Hypothalamus (tissue), 51 donors: Measurements from ENCODE around the gene TROAP.
"Not testable (repeated sequence)": the region's sequence is repeated elsewhere in the genome, so short reads cannot be mapped to it uniquely, and the experiment has no call there.

Experiments used
- DNase-seq, 51 donors: peaks; one replicate each; lab custom pipeline; 2025; lab: John Stamatoyannopoulos, UW

The TROAP gene

DNA sequence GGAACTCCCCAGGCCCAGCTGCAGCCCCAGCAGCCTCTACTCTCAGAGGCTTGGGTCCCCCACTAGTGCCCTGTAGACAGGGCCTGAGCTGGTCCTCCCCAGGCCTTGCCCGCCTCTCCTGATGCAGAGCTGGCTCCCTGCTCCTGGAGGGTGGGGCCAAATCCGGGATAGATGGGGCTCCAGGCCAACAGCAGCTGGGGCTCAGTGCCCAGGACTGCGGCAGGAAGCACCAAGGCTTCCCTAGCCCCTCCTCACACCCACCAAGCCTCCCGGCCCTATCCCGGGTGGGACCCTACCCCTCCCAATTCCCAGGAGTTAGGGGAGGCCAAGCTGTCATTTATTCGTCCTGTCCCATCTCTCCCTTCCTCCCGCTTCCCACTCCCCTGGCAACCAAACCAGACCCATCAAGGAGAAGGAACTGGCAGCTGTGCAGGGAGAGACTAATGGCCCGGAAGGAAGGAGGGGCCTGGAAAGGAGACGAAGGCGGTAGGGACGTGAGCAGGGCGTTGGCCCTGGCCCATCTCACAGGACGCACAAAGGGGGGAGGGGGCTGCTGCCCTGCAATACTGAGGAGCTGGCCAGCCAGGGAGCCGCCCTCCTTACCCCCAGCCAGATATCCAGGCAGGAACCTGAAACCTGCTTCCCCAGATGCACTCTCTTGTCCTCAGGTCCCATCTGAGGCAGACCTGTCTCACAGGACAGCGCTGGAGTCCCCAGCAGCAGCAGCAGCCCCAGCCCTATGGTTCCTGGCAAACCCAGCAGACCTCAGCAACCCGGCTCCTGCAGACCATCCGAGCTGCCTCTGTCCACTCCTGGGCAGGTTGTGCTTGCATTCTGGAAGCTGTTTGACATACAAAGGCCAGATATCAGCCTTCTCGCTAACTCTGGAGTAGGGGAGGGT is 29.7 kb upstream of the TROAP start:
- peak in 13 of 51 donors; percentile 5 to 37 (median 12) for DNase-seq

DNA sequence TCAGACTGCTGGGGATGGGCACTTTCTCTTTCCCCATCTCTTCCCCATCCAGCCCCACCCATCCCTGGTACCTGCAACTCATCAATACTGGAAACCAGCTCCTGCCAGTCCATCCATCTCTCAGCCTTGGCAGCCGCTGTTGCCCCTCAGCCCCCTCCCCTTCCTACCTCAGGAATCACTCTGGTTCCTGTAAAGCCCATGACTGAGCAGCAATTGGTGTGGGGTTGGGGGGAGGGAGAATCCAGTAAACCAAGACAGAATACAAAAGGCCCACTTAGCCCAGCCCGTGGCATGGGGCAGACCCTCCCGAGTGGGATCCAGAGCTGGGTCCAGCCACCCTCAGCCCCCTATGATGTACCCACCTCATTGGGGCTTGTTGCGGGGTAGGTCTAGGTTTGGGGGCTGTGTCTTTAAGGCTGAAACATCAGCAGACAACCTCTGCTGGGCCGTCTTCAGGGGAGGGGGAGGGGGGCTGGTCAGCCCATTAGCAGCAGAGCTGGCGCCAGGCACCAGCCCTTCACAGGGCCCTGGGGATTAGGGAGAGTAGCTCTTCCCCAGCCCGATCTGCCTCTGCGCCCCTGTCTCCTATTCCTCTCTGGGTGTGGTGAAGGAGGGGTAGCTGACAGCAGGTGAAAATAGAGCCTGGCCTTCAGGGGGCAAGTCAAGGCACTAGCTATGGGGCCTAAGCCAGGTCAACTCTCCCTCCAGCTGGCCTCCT is 28.8 kb upstream of the TROAP start:
- DNase-seq, result no peak

DNA sequence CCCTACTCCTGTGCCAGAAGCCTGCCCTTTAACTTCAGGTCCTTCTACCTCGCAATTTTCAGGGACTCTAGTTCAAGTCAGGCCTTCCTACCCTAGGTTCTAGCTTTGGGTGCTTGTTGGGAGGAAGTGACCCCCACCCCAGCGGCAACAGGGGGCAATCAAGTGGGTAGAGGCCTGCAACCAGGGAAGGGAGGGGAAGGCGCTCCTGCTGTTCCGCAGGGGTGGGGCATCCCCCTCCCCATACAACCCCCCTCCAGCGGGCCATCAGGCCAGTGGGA is 28.3 kb upstream of the TROAP start:
- no peak for DNase-seq

DNA sequence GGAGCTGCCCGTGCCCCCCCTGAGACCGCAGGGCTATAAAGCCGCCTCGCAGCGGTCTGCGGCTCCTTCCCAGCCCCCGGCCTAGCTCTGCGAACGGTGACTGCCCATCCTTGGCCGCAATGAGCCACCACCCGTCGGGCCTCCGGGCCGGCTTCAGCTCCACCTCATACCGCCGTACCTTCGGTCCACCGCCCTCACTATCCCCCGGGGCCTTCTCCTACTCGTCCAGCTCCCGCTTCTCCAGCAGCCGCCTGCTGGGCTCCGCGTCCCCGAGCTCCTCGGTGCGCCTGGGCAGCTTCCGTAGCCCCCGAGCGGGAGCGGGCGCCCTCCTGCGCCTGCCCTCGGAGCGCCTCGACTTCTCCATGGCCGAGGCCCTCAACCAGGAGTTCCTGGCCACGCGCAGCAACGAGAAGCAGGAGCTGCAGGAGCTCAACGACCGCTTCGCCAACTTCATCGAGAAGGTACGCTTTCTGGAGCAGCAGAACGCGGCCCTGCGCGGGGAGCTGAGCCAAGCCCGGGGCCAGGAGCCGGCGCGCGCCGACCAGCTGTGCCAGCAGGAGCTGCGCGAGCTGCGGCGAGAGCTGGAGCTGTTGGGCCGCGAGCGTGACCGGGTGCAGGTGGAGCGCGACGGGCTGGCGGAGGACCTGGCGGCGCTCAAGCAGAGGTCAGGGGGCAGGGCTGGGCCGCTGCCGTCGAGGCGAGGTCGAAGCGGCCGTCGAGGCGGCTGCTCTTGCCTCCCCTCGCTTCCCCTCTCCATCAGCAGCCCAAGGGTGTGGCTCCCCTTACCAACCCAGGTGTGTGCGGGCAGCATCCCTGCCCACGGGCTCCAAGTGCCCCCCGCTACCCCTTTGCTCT is 27.7 kb upstream of the TROAP start, which contains the start of gene PRPH:
Gene PRPH, plus strand, starts transcription at position 66 of the 855 bp plus-strand sequence. Its CDS starts 54 bp downstream, at position 120.
- DNase-seq, result no peak

DNA sequence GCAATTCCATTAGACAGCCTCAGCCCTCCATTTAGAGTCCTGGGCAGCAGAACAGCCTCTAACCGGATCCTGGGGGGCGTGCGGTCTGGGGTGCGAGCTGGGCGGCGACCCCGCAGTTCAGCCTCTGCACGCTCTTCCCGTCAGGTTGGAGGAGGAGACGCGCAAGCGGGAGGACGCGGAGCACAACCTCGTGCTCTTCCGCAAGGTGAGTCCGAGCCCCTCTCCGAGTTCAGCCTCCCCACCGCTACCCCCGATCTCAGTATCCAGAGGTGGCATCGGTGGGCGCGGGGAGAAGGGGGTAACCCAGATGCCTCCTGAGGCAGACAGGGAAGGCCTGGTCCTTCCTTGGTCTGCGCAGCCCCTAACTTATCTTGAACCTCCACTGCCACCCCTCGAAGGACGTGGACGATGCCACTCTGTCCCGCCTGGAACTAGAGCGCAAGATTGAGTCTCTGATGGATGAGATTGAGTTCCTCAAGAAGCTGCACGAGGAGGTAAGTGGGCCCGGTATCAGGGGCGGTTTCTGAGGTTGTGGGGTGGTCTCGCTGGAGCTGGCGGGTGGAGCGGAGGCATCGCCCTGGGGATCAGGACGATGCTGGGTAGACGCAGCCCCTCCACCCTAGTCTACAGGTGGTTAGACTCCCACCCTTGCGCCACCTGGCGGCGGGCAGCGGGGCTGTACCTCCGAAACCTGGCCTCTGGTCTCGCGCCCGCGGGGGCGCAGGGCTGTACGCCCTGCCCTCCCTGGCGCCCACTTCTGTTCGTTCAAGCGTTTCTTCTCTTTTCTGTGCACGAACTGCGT is 26.8 kb upstream of the TROAP start:
- DNase-seq, result peak in 2 of 51 donors; percentile 12 to 13

DNA sequence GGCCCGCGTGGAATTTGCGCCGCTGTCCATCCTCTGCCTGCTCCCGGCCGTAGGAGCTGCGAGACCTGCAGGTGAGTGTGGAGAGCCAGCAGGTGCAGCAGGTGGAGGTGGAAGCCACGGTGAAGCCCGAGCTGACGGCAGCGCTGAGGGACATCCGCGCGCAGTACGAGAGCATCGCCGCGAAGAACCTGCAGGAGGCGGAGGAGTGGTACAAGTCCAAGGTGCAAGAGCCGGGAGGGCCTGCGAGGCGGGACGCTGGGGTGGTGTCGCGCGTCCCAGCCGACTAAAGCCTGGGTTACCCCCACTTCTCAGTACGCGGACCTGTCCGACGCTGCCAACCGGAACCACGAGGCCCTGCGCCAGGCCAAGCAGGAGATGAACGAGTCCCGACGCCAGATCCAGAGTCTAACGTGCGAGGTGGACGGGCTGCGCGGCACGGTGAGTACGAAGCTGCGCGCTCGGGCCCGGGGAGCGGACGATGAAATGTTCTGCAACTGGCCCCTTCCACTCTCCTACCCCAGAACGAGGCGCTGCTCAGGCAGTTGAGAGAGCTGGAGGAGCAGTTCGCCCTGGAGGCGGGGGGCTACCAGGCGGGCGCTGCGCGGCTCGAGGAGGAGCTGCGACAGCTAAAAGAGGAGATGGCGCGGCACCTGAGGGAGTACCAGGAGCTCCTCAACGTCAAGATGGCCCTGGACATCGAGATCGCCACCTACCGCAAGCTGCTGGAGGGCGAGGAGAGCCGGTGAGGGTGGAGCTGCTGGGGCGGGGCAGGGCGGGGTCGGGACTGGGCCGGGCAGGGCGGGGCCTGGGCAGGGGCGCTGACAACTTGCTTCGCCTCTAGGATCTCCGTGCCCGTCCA is 26.0 kb upstream of the TROAP start:
- DNase-seq, result no peak

DNA sequence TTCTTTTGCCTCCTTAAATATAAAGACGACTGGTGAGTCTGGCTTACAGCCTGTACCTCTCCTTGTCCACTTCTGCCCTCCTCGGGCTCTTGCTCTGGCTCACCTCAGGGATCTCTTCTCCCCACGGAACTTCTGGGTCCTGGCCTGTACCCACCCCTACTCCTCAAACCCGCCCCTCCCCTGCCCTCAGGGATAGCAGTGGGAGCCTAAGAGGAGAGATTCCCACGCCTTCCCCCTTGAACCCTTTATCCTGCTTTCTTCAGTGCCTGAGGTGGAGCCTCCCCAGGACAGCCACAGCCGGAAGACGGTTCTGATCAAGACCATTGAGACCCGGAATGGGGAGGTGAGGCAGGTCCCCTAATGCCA is 25.4 kb upstream of the TROAP start:
- no peak for DNase-seq

DNA sequence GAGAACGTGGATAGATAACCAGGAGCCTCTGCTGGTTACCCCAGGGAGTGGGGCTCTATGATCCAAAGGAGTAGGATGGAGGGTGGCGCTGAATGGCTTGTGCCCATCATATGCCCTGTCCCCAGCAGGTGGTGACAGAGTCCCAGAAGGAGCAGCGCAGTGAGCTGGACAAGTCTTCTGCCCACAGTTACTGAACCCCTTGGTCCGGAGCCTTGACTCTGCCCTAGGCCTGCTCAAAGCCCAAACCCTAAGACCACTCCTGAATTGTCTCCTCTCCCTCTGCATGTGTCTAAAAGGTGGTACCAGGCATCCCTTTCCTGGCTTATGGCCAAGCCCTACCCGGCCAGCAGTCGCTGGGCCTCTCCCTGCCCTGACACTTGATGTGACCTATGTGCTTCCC is 24.9 kb upstream of the TROAP start:
- no peak for DNase-seq

DNA sequence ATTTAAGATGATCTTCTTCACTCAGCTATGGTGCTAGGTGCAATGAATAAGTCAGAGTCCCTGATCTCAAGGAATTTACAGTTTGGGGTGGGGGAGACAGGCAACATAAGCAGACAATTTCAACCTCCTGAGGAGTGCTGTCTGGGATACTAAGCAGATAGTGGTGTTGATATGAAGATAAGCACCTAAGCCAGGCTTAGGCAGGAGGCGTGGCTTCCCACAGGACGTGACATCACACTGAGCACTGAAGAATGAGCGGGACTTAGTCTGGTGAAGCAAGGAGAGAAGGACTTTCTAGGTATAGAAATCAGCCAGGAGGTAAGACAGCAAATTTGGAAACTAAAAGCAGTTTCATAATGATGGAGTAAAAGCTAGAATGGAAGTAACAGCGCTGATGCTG is 21.3 kb upstream of the TROAP start:
- DNase-seq, result no peak

DNA sequence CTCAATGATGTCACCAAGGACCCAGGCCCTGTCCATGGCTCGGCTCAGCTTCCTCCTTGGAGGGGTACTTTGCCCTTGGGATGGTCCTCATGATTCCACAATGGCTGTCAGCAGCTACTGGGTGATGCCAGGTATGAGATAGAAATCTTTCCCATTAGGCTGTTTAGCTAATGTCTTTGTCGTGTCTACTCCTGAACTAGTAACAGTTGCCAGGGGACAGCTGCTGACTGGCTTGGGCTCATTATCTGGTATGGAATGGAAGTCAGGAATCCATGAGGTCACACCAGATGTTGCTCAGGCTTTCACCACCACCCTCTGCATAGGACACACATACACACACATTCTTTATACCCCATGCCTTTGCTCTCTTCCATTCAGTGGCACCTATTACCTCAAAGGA is 18.9 kb upstream of the TROAP start:
- no peak for DNase-seq

DNA sequence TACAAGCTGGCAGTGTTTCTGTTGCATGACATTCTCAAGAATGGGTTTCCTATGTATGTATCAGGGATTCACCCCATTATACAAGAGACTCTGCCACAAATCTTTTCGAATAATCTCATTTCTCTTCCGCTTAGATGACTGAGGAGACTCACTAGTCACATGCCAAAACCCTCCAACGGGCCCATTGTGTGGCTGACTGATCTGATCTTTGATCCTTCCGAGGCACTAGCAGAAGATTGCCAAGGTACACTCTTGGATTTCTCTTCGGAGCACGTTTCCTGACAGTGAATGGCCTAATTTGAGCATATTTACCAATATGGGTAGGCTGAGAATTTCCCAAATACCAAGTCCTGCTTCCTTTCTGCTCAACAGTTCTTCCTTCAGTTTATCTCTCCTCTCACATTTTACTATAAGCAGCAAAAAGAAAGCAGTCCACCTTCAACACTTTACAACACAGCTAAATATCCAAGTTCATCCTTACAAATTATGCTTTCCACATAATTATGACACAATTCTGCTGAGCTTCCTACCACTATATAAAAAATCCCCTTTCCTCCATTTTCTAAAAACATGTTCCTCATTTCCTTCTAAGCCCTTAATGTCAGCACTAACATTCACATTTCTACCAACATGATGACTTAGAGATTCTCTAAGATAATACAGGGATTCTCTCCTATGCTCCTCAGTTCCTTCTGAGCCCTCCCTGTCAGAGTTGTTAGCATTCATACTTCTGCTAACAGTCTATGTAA is 17.1 kb upstream of the TROAP start:
- no peak for DNase-seq

DNA sequence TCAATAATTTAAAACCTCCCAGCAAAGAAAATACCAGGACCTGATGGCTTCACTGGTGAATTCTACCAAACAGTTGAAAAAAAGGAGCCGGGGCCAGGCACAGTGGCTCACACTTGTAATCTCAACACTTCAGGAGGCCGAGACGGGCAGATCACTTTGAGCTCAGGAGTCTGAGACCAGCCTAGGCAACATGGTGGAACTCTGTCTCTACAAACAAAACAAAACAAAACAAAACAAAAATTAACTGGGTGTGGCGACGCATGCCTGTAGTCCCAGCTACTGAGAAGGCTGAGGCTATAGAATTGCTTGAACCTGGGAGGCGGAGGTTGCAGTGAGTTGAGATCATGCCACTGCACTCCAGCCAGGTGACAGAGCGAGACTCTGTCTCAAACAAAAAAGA is 13.7 kb upstream of the TROAP start:
- DNase-seq, result no peak

DNA sequence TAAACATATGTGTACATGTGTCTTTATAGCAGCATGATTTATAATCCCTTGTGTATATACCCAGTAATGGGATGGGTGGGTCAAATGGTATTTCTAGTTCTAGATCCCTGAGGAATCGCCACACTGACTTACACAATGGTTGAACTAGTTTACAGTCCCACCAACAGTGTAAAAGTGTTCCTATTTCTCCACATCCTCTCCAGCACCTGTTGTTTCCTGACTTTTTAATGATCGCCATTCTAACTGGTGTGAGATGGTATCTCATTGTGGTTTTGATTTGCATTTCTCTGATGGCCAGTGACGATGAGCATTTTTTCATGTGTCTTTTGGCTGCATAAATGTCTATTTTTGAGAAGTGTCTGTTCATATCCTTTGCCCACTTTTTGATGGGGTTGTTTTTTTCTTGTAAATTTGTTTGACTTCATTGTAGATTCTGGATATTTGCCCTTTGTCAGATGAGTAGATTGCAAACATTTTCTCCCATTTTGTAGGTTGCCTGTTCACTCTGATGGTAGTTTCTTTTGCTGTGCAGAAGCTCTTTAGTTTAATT is 12.5 kb upstream of the TROAP start:
- not testable (repeated sequence) for DNase-seq

DNA sequence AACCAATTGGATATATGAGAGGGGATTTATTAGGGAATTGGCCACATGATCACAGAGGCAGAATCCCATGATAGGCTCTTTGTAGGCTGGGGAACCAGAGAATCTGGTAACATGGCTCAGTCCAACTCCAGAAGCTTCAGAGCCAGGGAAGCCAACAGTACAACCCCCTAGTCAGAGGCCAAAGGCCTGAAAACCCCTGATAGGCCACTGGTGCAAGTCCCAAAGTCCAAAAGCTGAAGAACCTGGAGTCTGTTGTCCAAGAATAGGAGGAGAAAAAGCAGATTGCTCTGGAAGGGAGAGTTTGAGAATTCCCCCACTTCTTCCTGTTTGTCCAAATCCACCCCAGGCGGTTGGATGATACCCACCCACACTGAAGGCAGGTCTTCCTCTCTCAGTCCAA is 8.2 kb upstream of the TROAP start:
- no peak for DNase-seq

DNA sequence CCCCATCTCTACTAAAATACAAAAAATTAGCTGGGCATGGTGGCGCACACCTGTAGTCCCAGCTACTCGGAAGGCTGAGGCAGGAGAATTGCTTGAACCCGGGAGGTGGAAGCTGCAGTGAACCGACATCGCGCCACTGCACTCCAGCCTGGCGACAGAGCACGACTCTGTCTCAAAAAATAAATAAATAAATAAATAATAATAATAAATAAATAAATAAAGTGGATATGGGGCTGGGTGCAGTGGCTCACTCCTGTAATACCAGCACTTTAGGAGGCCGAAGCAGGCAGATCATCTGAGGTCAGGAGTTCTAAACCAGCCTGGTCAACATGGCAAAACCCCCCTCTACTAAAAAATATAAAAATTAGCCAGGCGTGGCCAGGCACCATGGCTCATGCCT is 5.9 kb upstream of the TROAP start:
- DNase-seq, result not testable (repeated sequence)

DNA sequence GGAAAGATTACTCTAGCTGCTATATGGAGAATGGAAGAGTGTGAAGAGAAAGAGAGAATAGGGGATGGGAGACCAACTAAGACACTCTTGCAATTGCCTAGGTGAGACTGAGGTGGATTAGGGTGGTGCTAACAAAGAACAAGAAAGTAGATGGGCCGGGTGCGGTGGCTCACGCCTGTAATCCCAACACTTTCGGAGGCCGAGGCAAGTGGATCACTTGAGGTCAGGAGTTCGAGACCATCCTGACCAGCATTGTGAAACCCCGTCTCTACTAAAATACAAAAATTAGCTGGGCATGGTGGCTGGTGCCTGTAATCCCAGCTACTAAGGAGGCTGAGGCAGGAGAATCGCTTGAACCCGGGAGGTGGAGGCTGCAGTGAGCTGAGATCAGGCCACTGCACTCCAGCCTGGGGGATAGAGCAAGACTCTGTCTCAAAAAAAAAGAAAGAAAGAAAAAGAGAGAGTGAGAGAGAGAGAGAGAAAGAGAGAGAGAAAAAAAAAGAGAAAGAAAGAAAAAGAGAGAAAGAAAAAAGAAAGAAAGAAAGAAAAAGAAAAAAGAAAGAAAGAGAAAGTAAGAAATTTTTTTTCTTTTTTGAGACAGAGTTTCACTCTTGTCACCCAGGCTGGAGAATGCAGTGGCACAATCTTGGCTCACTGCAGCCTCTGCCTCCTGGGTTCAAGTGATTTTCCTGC is 2.5 kb upstream of the TROAP start:
- DNase-seq, result not testable (repeated sequence)

DNA sequence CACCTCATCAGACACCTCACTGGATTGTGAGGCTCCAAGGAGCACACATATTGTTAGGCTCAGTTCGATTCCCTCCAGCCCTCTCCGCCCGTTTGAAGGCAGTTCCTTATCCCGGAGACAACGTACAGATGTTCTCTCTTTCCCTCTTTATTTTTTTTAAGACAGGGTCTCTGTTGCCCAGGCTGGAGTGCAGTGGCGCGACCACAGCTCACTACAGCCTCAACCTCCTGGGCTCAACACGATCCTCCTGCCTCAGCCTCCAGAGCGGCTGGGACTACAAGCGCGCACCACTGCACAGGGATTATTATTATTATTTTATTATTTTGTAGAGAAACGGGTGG is 718 bp upstream of the TROAP start:
- DNase-seq, result no peak

DNA sequence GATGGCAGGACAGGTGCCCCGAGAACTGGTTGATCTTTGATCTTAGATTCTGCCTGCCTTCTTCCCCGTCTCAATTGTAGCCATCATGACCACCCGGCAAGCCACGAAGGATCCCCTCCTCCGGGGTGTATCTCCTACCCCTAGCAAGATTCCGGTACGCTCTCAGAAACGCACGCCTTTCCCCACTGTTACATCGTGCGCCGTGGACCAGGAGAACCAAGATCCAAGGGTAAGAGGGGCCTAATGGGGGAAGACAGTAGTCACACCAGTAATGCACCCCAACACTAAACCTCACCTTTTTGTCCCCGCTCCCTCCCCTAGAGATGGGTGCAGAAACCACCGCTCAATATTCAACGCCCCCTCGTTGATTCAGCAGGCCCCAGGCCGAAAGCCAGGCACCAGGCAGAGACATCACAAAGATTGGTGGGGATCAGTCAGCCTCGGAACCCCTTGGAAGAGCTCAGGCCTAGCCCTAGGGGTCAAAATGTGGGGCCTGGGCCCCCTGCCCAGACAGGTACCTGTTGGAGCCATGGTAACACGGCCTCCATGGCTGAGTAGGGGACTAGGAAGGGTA is 556 bp downstream of the TROAP start:
- DNase-seq, result no peak
